Osteoblast (primary cell): ENCODE measurements around the gene MLH3. TPM values are rescaled to one million over a fixed set of nuclear protein-coding genes. Genes with fewer than 3 reads are reported as not detected.

Experiments used
- DNase-seq: peaks from one replicate; pipeline ENCODE4 v3.0.0; 2011; ENCODE audit warnings: low spot score, mixed read lengths; ENCODE audit not compliant: insufficient read length; ENCODE audit errors: missing footprints
- H2AFZ ChIP-seq: 2 replicates; pipeline ENCODE4 v1.6.0; 2011; ENCODE audit warnings: mild to moderate bottlenecking, low read length
- H3K27ac ChIP-seq: 2 replicates; pipeline ENCODE4 v1.5.1; 2011; ENCODE audit warnings: mild to moderate bottlenecking, low read depth, low read length, moderate library complexity
- H3K27me3 ChIP-seq: 2 replicates; pipeline ENCODE4 v1.6.0; 2012; ENCODE audit warnings: mild to moderate bottlenecking, control low read depth, inconsistent platforms, low read length, moderate library complexity; ENCODE audit not compliant: insufficient read depth
- H3K36me3 ChIP-seq: 2 replicates; pipeline ENCODE4 v1.5.1; 2011; ENCODE audit warnings: mild to moderate bottlenecking, low read length, control low read depth, moderate library complexity; ENCODE audit not compliant: insufficient read depth
- H3K4me1 ChIP-seq: 2 replicates; pipeline ENCODE4 v1.5.1; 2011; ENCODE audit warnings: mild to moderate bottlenecking, low read length, control low read depth, moderate library complexity; ENCODE audit not compliant: insufficient read depth
- H3K4me2 ChIP-seq: 2 replicates; pipeline ENCODE4 v1.6.0; 2011; ENCODE audit warnings: mild to moderate bottlenecking, low read length; ENCODE audit not compliant: insufficient read depth
- H3K4me3 ChIP-seq: fragments of 200-600 bp; sonication (generic); 3 replicates; pipeline ENCODE4 v1.5.1; 2012; ENCODE audit warnings: mild to moderate bottlenecking, low read length, inconsistent platforms; ENCODE audit not compliant: insufficient read depth
- H3K79me2 ChIP-seq: 2 replicates; pipeline ENCODE4 v1.6.0; 2012; ENCODE audit warnings: mild to moderate bottlenecking, low read length, control low read depth, inconsistent platforms; ENCODE audit not compliant: insufficient read depth
- H3K9me3 ChIP-seq: 2 replicates; pipeline ENCODE4 v1.5.1; 2011; ENCODE audit warnings: low read depth, low read length, control low read depth
- H4K20me1 ChIP-seq: 2 replicates; pipeline ENCODE4 v1.6.0; 2012; ENCODE audit warnings: mild to moderate bottlenecking, low read length, control low read depth; ENCODE audit not compliant: insufficient read depth
- CTCF ChIP-seq: IDR thresholded peaks from 2 replicates; pipeline ENCODE4 v1.5.1; 2011; ENCODE audit warnings: mild to moderate bottlenecking, low read depth, low read length, moderate library complexity; ENCODE audit errors: extremely low read depth
- total RNA-seq: library from RNA; depleted of rRNA; stranded (reverse); fragments of >200 nt; gene quantifications from 2 replicates; pipeline ENCODE4 v1.2.3, GENCODE V29; 2012

The MLH3 gene
- total RNA-seq, 1 donor: 40.5 TPM

GRCh38 chr14:74979029-74979428 lies 72.2 kb downstream of the MLH3 start:
- Histone ChIP-seq H3K4me1 (peaks cover 41% of the 10 kb centered on the region), H3K4me2 (no peak overlapping the region), H4K20me1 (no peaks in the 10 kb centered on the region), H3K27ac (no peak overlapping the region), H3K79me2 (no peaks in the 10 kb centered on the region), H2AFZ (no peak overlapping the region), H3K36me3 (no peaks in the 10 kb centered on the region), H3K4me3 (no peak overlapping the region), H3K9me3 (no peaks in the 10 kb centered on the region), H3K27me3 (no peaks in the 10 kb centered on the region)
- no peak for TF ChIP-seq CTCF
- DNase-seq: no peak

- Histone ChIP-seq H4K20me1 (no peaks in the 10 kb centered on the region), H3K4me1 (peaks cover 41% of the 10 kb centered on the region), H2AFZ (no peak overlapping the region), H3K27me3 (no peaks in the 10 kb centered on the region), H3K4me3 (no peak overlapping the region), H3K79me2 (no peaks in the 10 kb centered on the region), H3K9me3 (no peaks in the 10 kb centered on the region), H3K4me2 (no peak overlapping the region), H3K27ac (no peak overlapping the region), H3K36me3 (no peaks in the 10 kb centered on the region)
- no peak for DNase-seq
- TF ChIP-seq CTCF: no peak
These were observed 72.8 kb downstream of the MLH3 start for GRCh38 chr14:74978416-74978947.

GRCh38 chr14:74977901-74978385 lies 73.3 kb downstream of the MLH3 start:
- DNase-seq: no peak
- no peak overlapping the region for H2AFZ ChIP-seq
- no peak overlapping the region for H3K4me3 ChIP-seq
- no peaks in the 10 kb centered on the region for H3K36me3 ChIP-seq
- no peaks in the 10 kb centered on the region for H3K9me3 ChIP-seq
- no peaks in the 10 kb centered on the region for H3K27me3 ChIP-seq
- H3K27ac ChIP-seq: no peak overlapping the region
- no peak for TF ChIP-seq CTCF
- no peak overlapping the region for H3K4me2 ChIP-seq
- H3K79me2 ChIP-seq: no peaks in the 10 kb centered on the region
- H3K4me1 ChIP-seq: peaks cover 41% of the 10 kb centered on the region
- H4K20me1 ChIP-seq: no peaks in the 10 kb centered on the region

- TF ChIP-seq CTCF: no peak
- Histone ChIP-seq H3K4me1 (peaks cover 38% of the 10 kb centered on the region), H3K4me2 (no peak overlapping the region), H3K36me3 (no peaks in the 10 kb centered on the region), H2AFZ (no peak overlapping the region), H3K4me3 (no peak overlapping the region), H3K27me3 (no peaks in the 10 kb centered on the region), H3K9me3 (no peaks in the 10 kb centered on the region), H3K27ac (no peak overlapping the region), H4K20me1 (no peaks in the 10 kb centered on the region), H3K79me2 (no peaks in the 10 kb centered on the region)
- DNase-seq: no peak
These were observed 73.9 kb downstream of the MLH3 start for GRCh38 chr14:74977164-74977900.
